ENCODE results near the gene TOP1. TPM values are rescaled to one million over a fixed set of nuclear protein-coding genes. Genes with fewer than 3 reads are reported as not detected.

TOP1 gene
- 16.2 and 20.9 TPM in 2 replicates for total RNA-seq

DNA sequence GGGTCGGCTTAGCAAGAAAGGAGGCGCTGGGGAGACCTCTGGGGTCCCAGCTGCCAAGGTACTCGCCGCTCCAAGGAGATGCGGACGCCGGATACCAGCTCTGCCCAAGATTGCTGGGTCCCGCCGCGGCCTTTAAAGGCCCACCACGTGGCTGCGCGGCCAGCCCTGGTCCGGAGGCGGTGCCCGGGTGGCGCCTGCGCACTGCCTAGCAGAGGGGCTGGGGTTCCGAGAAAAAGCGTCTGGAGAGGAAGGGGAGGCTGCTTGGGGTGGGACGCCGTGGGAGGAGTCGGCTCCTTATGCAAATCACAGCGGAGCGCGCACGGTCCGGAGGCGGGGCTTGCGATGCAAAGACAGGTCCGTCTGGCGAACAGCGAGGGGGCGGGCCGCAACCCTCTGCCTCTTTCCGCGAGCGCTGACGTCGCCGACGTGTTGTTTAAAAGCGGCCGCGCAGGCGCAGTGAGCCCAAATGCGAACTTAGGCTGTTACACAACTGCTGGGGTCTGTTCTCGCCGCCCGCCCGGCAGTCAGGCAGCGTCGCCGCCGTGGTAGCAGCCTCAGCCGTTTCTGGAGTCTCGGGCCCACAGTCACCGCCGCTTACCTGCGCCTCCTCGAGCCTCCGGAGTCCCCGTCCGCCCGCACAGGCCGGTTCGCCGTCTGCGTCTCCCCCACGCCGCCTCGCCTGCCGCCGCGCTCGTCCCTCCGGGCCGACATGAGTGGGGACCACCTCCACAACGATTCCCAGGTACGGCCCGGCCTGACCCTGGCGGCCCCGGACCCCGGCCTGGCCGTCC lies at the start of gene TOP1:
TOP1 (plus strand) TSS at position 464 of the 791 bp plus-strand sequence; CDS start at position 710, 246 bp downstream.
- H3K4me3 ChIP-seq (ENCODE audit: low read depth, low read length), result peak within 1 kb of the TSS; percentile 85
- peak; percentile 88 for DNase-seq (ENCODE audit: low read depth)
- TF ChIP-seq, protein P1, sequence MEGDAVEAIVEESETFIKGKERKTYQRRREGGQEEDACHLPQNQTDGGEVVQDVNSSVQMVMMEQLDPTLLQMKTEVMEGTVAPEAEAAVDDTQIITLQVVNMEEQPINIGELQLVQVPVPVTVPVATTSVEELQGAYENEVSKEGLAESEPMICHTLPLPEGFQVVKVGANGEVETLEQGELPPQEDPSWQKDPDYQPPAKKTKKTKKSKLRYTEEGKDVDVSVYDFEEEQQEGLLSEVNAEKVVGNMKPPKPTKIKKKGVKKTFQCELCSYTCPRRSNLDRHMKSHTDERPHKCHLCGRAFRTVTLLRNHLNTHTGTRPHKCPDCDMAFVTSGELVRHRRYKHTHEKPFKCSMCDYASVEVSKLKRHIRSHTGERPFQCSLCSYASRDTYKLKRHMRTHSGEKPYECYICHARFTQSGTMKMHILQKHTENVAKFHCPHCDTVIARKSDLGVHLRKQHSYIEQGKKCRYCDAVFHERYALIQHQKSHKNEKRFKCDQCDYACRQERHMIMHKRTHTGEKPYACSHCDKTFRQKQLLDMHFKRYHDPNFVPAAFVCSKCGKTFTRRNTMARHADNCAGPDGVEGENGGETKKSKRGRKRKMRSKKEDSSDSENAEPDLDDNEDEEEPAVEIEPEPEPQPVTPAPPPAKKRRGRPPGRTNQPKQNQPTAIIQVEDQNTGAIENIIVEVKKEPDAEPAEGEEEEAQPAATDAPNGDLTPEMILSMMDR (conservative IDR thresholded peaks at IDR 0.05; ENCODE audit: low read depth, low read length), result no peak

DNA sequence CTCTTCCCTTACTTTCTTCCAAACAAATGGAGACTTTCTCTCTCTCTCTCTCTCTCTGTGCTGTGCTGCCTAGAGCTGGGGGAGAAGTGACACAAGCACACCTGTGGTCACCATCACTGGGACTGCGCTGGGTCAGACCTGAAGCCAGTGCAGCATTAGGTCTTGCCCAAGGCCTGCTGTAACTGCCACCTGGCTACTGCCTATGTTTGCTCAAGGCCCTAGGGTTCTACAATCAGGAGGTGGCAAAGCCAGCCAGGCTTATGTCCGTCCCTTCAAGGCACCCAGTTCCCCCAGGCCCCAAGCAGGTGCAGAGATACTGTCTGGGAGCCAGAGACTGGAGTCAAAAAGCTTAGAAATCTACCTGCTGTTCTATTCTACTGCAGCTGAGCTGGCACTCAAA lies 49.4 kb upstream of the TOP1 start:
- no peak for DNase-seq (ENCODE audit: low read depth)
- H3K4me3 ChIP-seq (ENCODE audit: low read depth, low read length), result no peak overlapping the region
- TF ChIP-seq, protein P1 (conservative IDR thresholded peaks at IDR 0.05; ENCODE audit: low read depth, low read length), result no peak

GRCh38 chr20:40980106-40980827 lies 48.4 kb upstream of the TOP1 start:
- DNase-seq (ENCODE audit: low read depth), result no peak
- TF ChIP-seq, protein P1 (conservative IDR thresholded peaks at IDR 0.05; ENCODE audit: low read depth, low read length), result no peak
- no peak overlapping the region for H3K4me3 ChIP-seq (ENCODE audit: low read depth, low read length)

GRCh38 chr20:40980828-40981310 lies 47.8 kb upstream of the TOP1 start:
- H3K4me3 ChIP-seq (ENCODE audit: low read depth, low read length), result no peak overlapping the region
- DNase-seq (ENCODE audit: low read depth), result no peak
- TF ChIP-seq, protein P1 (conservative IDR thresholded peaks at IDR 0.05; ENCODE audit: low read depth, low read length), result no peak

GRCh38 chr20:40982415-40983145 lies 46.0 kb upstream of the TOP1 start:
- no peak overlapping the region for H3K4me3 ChIP-seq (ENCODE audit: low read depth, low read length)
- TF ChIP-seq, protein P1 (conservative IDR thresholded peaks at IDR 0.05; ENCODE audit: low read depth, low read length), result no peak
- no peak for DNase-seq (ENCODE audit: low read depth)

- H3K4me3 ChIP-seq (ENCODE audit: low read depth, low read length), result no peak overlapping the region
- DNase-seq (ENCODE audit: low read depth), result no peak
- TF ChIP-seq, protein P1 (conservative IDR thresholded peaks at IDR 0.05; ENCODE audit: low read depth, low read length), result no peak
Measured at GRCh38 chr20:40983898-40984297, 44.7 kb upstream of the TOP1 start.

Data from epithelial cell of proximal tubule (primary cell).